K562 (cell line): ENCODE measurements around the gene MAP10. TPM values are rescaled to one million over a fixed set of nuclear protein-coding genes. Genes with fewer than 3 reads are reported as not detected.

Source experiments
- ATAC-seq: fragments of 200-7000 bp; cut with Tn5 transposase; 3 replicates; pipeline ENCODE4 v1.9.1; 2020; ENCODE audit warnings: moderate library complexity
- BruUV-seq: library from RNA; stranded (reverse); fragments of 400-500 nt; replicated peaks from 2 replicates; lab custom pipeline; 2021; lab: Mats Ljungman, UMichigan
- CTCF ChIA-PET: fragments of 300-600 bp; formaldehyde crosslinking; extraction: SDS; loops from one replicate; lab custom pipeline; 2021; ENCODE audit warnings: low intra/inter-chr PET ratio; lab: Yijun Ruan, JAX
- POLR2A ChIA-PET: fragments of 300-600, 350-650 bp; sonication (Branson Sonifier 250); formaldehyde crosslinking; extraction: SDS; loops from one replicate; lab custom pipeline; 2021; ENCODE audit warnings: antibody characterized with exemption, inconsistent platforms; lab: Yijun Ruan, JAX
- DNase-seq, 4 experiments: peaks; one replicate each; pipeline versions ENCODE4 v3.0.0 to v3.0.0-alpha.2; 2011 to 2018; ENCODE audit warnings: low spot score in 3 of 4, mixed read lengths in 3 of 4; ENCODE audit errors: extremely low read depth in 1 of 4
- FAIRE-seq: peaks from 2 replicates; lab custom pipeline; 2011; peaks lifted over from hg19 to GRCh38; lab: Jason Lieb, UNC
- H2AFZ ChIP-seq: 2 replicates; pipeline ENCODE4 v1.6.0; 2011; ENCODE audit warnings: low read depth, low read length, control low read depth, inconsistent platforms
- H3K27ac ChIP-seq: fragments of 200-600 bp; 3 replicates; pipeline ENCODE4 v1.8.0; 2011; ENCODE audit warnings: low read depth, mild to moderate bottlenecking, control low read depth, inconsistent platforms, low read length, moderate library complexity, mixed read lengths; ENCODE audit errors: extremely low read depth
- H3K27me3 ChIP-seq, 2 experiments: fragments of 300-600 bp in 1 of 2; 2 replicates in 1 of 2; 3 replicates in 1 of 2; pipeline versions ENCODE4 v1.6.0 to v1.8.0; 2011; ENCODE audit warnings: inconsistent platforms in 2 of 2, low read length in 2 of 2, mild to moderate bottlenecking in 1 of 2, mixed read lengths in 1 of 2, moderate library complexity in 1 of 2; ENCODE audit not compliant: control insufficient read depth in 2 of 2, insufficient read depth in 2 of 2
- H3K36me3 ChIP-seq: fragments of 300-600 bp; 3 replicates; pipeline ENCODE4 v1.8.0; 2011; ENCODE audit warnings: mild to moderate bottlenecking, low read length, inconsistent platforms; ENCODE audit not compliant: control insufficient read depth, insufficient read depth
- H3K4me1 ChIP-seq, 2 experiments: fragments of 200-600 bp in 1 of 2; replicated peaks in 1 of 2; 2 replicates in 1 of 2; 3 replicates in 1 of 2; pipeline versions ENCODE4 v1.5.1 to v1.8.0; 2011; ENCODE audit warnings: inconsistent platforms in 2 of 2, low read length in 2 of 2, mild to moderate bottlenecking in 1 of 2, mixed read lengths in 1 of 2, moderate library complexity in 1 of 2; ENCODE audit not compliant: control insufficient read depth in 2 of 2, insufficient read depth in 2 of 2
- H3K4me2 ChIP-seq: 2 replicates; pipeline ENCODE4 v1.6.1; 2011; ENCODE audit warnings: low read length, control low read depth, inconsistent platforms, mixed read lengths; ENCODE audit not compliant: insufficient read depth
- H3K4me3 ChIP-seq: fragments of 200-600 bp; sonication (generic), shearing (Covaris generic); 2 replicates; pipeline ENCODE4 v1.5.1; 2016; ENCODE audit warnings: control low read depth, inconsistent platforms
- H3K79me2 ChIP-seq: fragments of 200-600 bp; 3 replicates; pipeline ENCODE4 v1.8.0; 2011; ENCODE audit warnings: low read length, inconsistent platforms; ENCODE audit not compliant: control insufficient read depth, insufficient read depth
- H3K9ac ChIP-seq, 2 experiments: 2 replicates each; pipeline versions ENCODE4 v1.6.0 to v1.6.1; 2011; ENCODE audit warnings: low read depth in 2 of 2, low read length in 2 of 2, control low read depth in 1 of 2, inconsistent platforms in 1 of 2, mild to moderate bottlenecking in 1 of 2, mixed read lengths in 1 of 2; ENCODE audit not compliant: insufficient read depth in 1 of 2
- H3K9me1 ChIP-seq: one replicate; pipeline ENCODE4 v1.6.0; 2011; ENCODE audit warnings: inconsistent platforms, mild to moderate bottlenecking, low read length, moderate library complexity; ENCODE audit not compliant: control insufficient read depth, insufficient read depth
- H3K9me3 ChIP-seq: replicated peaks from 2 replicates; pipeline ENCODE4 v1.5.1; 2011; ENCODE audit warnings: low read depth, low read length, inconsistent platforms; ENCODE audit not compliant: control insufficient read depth, insufficient read depth
- H4K20me1 ChIP-seq: replicated peaks from 2 replicates; pipeline ENCODE4 v1.6.1; 2011; ENCODE audit warnings: low read length, inconsistent platforms, mixed read lengths; ENCODE audit not compliant: control insufficient read depth, insufficient read depth
- BCLAF1 ChIP-seq, 2 experiments: fragments of 450-650 bp in 1 of 2; IDR thresholded peaks; 2 replicates each; pipeline ENCODE4 v1.6.1; 2011 to 2017; ENCODE audit warnings: low read depth in 2 of 2, antibody characterized with exemption in 1 of 2, borderline replicate concordance in 1 of 2, low read length in 1 of 2, mild to moderate bottlenecking in 1 of 2, mixed read lengths in 1 of 2; ENCODE audit not compliant: control insufficient read depth in 1 of 2
- BMI1 ChIP-seq: fragments of 150-350 bp; IDR thresholded peaks from 2 replicates; pipeline ENCODE4 v1.6.1; 2014; ENCODE audit warnings: low read length
- NELFE ChIP-seq: IDR thresholded peaks from 2 replicates; pipeline ENCODE4 v1.6.1; 2011; ENCODE audit warnings: mild to moderate bottlenecking; ENCODE audit not compliant: insufficient read depth, insufficient read length
- SMAD1 ChIP-seq: fragments of 150-350 bp; IDR thresholded peaks from 2 replicates; pipeline ENCODE4 v1.6.1; 2014; ENCODE audit warnings: low read length, low read depth; ENCODE audit not compliant: partially characterized antibody
- ZNF384 ChIP-seq: IDR thresholded peaks from 2 replicates; pipeline ENCODE4 v1.6.1; 2012; ENCODE audit warnings: low read depth, low read length, improper control_type of control experiment
- ZNF589 ChIP-seq: fragments of 200-800 bp; sonication (Bioruptor generic); IDR thresholded peaks from 2 replicates; pipeline ENCODE4 v1.6.1; 2016; ENCODE audit warnings: low read depth, missing genetic modification characterization, missing compliant biosample characterization
- ZNF766 ChIP-seq: fragments of 200-800 bp; sonication (Bioruptor generic); conservative IDR thresholded peaks from 2 replicates; pipeline ENCODE4 v1.6.1; 2016; ENCODE audit warnings: missing genetic modification characterization, missing compliant biosample characterization
- WGBS: fragments of 100-300 bp; shearing (Covaris generic); methylation state at CpG from one replicate; pipeline ENCODE4 v1.1.6; 2016; ENCODE audit warnings: low coverage, mixed read lengths; ENCODE audit not compliant: insufficient coverage; ENCODE audit errors: missing lambda C conversion rate; 5-methylcytosine and 5-hydroxymethylcytosine counted together
- in situ Hi-C: fragments of 300-500 bp; cut with MboI; formaldehyde crosslinking; loops from 4 replicates; pipeline ENCODE4 v1.15.0; 2018; ENCODE audit warnings: inconsistent platforms, mixed read lengths
- intact Hi-C: fragments of 100-400 bp; cut with micrococcal nuclease; formaldehyde crosslinking; loops from 2 replicates; pipeline ENCODE4 v1.14.2; 2022
- polyA plus RNA-seq, 8 experiments: library from polyadenylated mRNA; depleted of rRNA in 4 of 8; stranded (reverse) in 5 of 8; unstranded in 3 of 8; fragments of >200 nt; fragmentation: Nextera tagmentation in 2 of 8; fragmentation: Illumina TruSeq in 1 of 8; extraction: Ambion mirVana in 2 of 8; extraction: Trizol in 1 of 8; gene quantifications; 2 replicates each; pipeline versions ENCODE4 v1.2.1 to v1.2.3, GENCODE V29; 2011 to 2014; ENCODE audit warnings: inconsistent platforms in 1 of 8, missing spikeins in 1 of 8
- total RNA-seq, 7 experiments: library from RNA; depleted of rRNA in 6 of 7; stranded (reverse); fragments of >200 nt in 6 of 7; fragmentation: Illumina TruSeq in 2 of 7; extraction: Trizol in 2 of 7; gene quantifications; 2 replicates each; pipeline versions ENCODE4 v1.2.1 to v1.2.3, GENCODE V29; 2011 to 2021; ENCODE audit warnings: low replicate concordance in 1 of 7
- TF ChIP-seq, protein P1 (sequence below): sonication (generic); formaldehyde crosslinking; IDR thresholded peaks from 2 replicates; pipeline ENCODE4 v1.8.0; 2022; ENCODE audit warnings: mild to moderate bottlenecking, missing genetic modification reagents

The MAP10 gene
- total and polyA plus RNA-seq, 9 of the 15 experiments (the other 6 are each of a cell fraction or from before 2014, with no cell fraction given) = 0.11 to 0.98 (median 0.69) TPM

- ChIA-PET POLR2A (no interaction called here), CTCF (no interaction called here)
- BruUV-seq = no TSS peak
- Histone ChIP-seq H3K9me1 (no peaks in the 10 kb centered on the region), H3K9ac (no peak overlapping the region), H3K79me2 (no peaks in the 10 kb centered on the region), H3K4me3 (no peak overlapping the region), H3K9me3 (no peaks in the 10 kb centered on the region), H3K27ac (no peak overlapping the region), H3K4me1 (no peaks in the 10 kb centered on the region), H3K36me3 (no peaks in the 10 kb centered on the region), H2AFZ (no peak overlapping the region), H4K20me1 (no peaks in the 10 kb centered on the region), H3K27me3 (no peaks in the 10 kb centered on the region), H3K4me2 (no peak overlapping the region)
- no peak for TF ChIP-seq SMAD1
- no peak for TF ChIP-seq NELFE
- no peak for TF ChIP-seq ZNF589 (CRISPR knock-in tag)
- DNase-seq (no peak), ATAC-seq (no peak), FAIRE-seq (no peak)
- in situ Hi-C loops = no loop called here
- intact Hi-C loops = no loop called here
- WGBS = 1% methylated on average over 6 of the region's 6 CpGs
Observed at GRCh38 chr1:232765542-232765941, 39.7 kb upstream of the MAP10 start.

DNA sequence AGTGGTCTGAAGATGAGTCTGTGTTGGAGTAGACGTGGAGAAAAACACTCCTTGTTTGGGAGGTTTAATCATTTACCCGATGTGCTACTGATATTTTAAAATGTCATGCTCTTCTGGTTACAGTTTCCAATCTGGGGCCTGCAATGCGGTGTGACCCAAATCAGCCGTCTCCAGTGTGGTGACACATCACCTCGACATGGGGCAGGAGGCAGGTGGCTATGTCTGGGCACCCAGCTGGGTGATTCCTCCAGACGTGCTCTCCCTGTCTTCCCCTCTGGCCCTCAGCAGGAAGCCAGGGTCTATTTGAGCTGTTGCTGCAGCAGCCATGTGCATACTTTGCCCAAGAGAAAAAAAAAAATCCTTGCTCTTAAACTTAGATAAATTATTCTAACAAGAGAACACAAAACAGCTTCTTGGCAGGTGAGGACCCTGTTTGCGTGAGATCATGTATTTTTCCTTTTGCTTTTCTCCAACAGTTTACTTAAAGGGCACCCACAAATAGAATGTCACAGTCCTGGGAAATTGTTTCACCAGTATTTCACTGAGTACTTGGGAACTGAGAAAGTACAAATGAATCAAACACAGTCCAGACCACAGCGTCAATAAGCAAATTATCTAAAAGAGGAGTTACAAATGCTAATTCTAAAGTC, 38.9 kb upstream of the MAP10 start:
- Histone ChIP-seq H3K79me2 (no peaks in the 10 kb centered on the region), H3K27me3 (no peaks in the 10 kb centered on the region), H4K20me1 (no peaks in the 10 kb centered on the region), H3K9me1 (no peaks in the 10 kb centered on the region), H3K9me3 (no peaks in the 10 kb centered on the region), H3K27ac (no peak overlapping the region), H3K4me2 (no peak overlapping the region), H3K36me3 (no peaks in the 10 kb centered on the region), H3K9ac (no peak overlapping the region), H3K4me3 (no peak overlapping the region), H2AFZ (no peak overlapping the region), H3K4me1 (no peaks in the 10 kb centered on the region)
- ATAC-seq (no peak), FAIRE-seq (no peak), DNase-seq (no peak)
- intact Hi-C loops (no loop called here), in situ Hi-C loops (no loop called here)
- 2% methylated on average over 8 of the region's 8 CpGs for WGBS
- BruUV-seq = no TSS peak
- TF ChIP-seq BCLAF1 (IDR thresholded peaks at IDR 0.05; ENCODE audit: borderline replicate concordance in 1 of 2, control insufficient read depth in 1 of 2, low read depth in 2 of 2, low read length in 1 of 2) = no peak
- TF ChIP-seq ZNF766 (CRISPR knock-in tag) = no peak
- no peak for TF ChIP-seq ZNF384
- TF ChIP-seq BMI1 = no peak
- TF ChIP-seq, protein P1, sequence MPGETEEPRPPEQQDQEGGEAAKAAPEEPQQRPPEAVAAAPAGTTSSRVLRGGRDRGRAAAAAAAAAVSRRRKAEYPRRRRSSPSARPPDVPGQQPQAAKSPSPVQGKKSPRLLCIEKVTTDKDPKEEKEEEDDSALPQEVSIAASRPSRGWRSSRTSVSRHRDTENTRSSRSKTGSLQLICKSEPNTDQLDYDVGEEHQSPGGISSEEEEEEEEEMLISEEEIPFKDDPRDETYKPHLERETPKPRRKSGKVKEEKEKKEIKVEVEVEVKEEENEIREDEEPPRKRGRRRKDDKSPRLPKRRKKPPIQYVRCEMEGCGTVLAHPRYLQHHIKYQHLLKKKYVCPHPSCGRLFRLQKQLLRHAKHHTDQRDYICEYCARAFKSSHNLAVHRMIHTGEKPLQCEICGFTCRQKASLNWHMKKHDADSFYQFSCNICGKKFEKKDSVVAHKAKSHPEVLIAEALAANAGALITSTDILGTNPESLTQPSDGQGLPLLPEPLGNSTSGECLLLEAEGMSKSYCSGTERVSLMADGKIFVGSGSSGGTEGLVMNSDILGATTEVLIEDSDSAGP (CRISPR knock-in tag) = no peak
- CTCF ChIA-PET = no interaction called here
- POLR2A ChIA-PET = no interaction called here
